ENCODE data around the gene MACROD2.

MACROD2 gene

DNA sequence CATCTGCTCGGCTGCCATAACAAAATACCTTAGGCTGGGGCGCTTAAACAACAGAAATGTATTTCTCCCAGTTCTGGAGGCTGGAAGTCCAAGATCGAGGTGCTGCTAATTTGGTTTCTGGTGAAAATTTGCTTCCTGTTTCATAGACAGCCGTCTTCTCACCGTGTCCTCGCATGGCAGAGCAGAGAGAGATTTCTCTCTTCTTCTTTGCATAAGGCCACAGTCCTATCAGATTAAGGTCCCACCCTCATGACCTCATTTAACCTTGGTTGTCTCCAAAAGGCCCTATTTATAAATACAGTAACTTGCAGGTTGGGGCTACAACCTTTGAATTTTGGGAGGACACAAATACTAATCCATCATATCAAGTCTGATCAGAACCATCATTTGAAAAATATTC is 2033.6 kb downstream of the MACROD2 start:
- DNase-seq, result no peak

DNA sequence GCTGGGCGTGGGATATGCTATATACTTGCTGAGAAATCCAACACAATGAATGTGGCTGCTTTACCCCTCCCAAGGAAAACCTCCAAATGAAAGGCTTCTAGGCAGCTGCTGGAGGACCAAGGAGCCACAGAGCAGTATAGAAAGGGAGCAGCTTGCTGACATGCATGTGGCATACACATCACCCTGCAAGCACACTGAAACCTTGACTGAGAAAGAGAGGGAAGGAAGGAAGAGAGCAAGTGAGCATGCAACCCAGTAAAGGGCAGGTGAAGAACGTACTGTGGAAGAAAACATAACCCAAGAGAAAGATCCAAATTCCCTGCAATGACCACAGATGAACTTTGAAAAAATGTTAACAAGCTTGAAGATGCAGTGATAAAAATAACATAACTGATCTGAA is 2034.9 kb downstream of the MACROD2 start:
- no peak for DNase-seq

DNA sequence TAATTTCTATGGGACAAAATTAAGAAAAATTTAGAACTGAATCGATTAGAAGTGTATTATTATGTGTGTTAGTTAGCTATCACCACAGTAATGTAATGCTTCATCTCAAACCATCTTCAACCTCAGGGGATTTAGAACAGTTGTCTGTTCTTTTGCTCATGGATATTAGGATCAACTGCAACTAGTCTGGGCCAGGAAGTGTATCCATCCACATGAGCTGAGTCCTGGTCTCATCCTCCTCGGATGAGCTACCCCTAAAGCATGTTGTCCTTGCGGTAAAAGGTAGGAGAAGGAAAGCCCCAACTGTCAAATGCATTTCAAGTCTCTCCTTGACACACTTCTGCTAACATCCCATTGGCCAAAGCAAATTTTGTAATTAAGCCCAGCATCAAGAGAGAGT is 2040.3 kb downstream of the MACROD2 start:
- no peak for DNase-seq

DNA sequence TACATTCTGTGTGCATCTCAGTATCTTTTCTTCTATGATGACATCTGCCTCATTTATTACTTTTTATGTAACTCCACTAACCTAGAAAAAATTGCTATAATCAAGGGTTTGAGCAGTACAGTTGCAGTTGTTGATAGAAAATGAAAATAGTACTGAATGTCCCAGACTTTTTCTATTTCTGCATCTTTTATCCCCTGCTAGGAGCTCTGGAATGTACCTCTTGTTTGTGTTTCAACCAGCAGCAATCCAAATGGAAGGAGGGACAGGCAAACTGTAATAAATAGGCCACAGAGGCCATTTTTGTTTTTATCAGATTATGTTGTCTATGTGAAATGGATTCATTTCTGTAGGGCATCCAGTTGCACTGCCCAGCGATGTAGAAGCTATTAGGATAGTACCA is 2041.0 kb downstream of the MACROD2 start:
- DNase-seq, result no peak

DNA sequence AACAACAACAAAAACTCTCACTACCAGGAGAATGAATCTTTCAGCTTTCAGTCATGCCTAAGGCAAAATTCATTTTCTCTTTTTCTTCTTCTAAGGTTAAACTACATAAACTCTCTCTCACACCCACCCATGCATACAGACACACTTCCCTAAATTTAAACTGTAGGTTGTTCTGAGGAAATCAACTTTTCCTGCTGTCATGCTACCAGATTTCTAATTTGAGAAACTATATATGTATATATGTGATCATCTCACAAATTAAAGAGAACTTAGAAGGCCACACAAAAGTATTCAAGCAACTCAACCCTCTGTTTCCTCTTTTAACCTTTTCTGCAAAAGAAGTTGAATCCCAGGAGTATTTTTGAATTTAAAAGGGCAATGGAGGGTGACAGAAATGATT is 2045.4 kb downstream of the MACROD2 start:
- no peak for DNase-seq

DNA sequence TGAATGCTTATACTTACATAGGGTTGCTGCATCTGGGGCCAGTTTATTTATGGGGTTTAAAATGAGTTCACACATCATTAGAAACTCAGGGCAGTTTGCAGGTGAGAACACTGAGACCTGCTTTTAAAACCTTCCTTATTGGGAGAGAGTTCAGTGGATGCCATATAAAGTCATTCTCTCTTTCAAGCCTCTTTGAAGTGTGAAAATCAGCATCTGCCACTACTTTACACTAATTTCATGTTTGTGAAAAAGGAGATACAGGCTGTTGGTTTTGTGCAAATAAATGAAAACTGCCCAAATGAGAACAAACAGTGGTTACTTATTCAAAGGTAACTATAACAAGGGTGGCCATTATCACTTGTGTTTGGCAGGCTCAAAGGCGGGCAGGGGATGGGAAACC is 2047.4 kb downstream of the MACROD2 start:
- no peak for DNase-seq

DNA sequence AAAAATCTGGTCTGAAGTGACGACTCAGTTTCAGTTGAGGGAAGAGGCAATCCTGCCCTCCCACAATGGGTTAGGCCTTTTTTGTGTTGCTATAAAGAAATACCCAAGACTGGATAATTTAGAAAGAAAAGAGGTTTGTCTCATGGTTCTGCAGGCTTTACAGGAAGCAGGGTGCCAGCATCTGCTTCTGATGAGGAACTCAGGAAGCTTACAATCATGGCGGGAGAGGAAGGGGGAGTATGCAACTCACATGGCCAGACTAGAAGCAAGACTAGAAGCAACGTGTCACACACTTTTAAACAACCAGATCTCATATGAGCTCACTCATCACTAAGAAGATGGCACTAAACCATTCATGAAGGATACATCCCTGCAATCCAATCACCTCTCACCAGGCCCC is 2048.6 kb downstream of the MACROD2 start:
- no peak for DNase-seq

DNA sequence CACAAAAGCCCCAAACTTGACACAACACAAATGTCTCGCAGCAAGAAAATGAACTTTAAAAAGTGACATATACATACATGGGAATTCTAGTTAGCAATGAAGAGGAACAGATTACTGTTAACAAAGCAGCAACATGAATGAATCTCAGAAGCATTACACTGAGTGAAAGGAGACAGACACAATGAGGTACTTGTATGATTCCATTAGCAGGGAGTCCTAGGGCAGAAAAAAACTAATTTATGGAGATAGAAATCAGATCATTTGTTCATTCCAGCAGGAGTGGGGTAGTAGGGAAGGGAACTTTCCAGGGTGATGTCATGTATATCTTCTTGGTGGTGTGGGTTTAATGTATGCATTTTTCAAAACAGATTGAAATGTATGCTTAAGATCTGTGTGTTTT is 2053.6 kb downstream of the MACROD2 start:
- no peak for DNase-seq

DNA sequence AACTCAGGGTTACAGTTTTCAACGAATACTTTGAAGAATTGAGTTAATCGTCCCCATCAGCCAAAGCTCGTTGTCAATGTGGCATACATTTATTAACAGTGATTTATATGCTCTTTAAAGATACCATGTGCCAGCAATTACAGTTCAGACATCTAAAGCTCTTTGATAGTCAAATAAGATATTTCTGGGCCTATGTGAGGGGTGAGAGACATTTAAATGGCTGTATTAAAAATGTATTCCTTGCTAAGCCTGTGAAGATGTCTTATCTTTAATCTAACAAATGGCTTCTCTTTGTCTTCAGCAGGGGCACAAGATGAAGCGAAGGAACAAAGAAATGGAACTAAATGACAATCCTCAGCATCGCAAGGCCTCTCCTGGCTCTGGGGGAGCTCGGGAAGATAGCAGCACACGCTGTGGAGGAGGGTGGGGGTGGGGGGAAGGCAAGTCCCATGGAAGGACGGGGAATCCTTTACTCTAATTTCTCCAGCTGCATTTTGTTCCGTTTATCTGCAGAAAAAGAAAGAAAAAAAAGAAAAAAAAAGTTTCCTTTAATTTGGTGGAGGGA is 2054.3 kb downstream of the MACROD2 start:
- no peak for DNase-seq

DNA sequence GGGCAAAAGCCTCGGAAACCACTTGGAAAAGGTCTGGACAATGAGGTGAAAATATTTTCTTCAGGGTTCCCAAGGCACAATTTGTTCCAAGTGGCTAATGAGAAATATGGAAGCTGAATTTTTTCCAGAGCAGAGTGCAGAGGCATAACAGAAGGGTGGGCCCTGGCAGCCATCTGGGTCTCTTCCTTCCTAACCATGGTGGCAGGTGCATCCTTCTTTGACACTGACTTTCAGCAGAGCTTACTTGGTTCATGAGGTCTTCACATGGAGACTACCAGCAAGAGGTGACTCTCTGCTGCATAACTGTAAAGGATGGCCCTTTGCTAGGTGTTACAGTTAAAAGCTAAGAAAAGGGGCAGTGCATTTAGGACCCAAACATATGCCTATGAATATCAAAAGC is 2055.1 kb downstream of the MACROD2 start:
- DNase-seq, result no peak

DNA sequence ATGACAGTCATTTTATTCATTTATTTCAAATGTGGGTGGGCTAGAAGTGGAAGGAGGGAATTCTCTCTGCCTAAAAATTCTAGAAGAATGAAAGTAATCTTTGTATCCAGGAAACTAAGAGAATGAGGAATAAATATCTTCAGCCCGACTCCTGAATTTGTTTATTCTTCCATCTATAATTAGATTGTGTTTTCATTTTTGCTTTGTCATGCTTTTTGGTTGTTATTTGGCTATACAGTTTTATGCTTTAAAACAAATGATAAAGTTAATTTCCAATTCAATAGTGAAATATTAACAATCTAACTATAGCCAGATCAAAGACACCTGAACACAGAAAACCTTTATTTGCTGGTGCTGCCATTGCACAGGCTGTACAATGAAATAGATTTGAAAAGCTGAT is 2056.7 kb downstream of the MACROD2 start:
- DNase-seq, result no peak

DNA sequence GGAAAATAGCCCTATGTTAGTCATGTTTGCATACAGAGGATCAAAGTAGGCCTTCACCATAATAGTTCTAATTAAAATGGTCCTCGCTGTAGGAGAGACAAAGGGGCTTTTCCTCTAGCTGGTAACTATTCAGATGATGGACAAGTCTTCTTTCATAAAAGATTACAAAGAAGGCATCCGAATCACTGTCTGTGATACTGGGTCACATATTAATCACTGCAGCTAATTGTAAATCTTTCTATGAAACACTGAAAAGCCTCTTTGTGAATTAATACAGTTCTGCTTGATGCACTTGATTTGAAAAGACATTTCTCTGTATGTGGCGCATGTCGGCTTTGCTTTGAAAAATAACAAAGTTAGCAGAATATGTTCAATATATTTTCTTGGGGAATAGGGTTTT is 2057.1 kb downstream of the MACROD2 start:
- no peak for DNase-seq

DNA sequence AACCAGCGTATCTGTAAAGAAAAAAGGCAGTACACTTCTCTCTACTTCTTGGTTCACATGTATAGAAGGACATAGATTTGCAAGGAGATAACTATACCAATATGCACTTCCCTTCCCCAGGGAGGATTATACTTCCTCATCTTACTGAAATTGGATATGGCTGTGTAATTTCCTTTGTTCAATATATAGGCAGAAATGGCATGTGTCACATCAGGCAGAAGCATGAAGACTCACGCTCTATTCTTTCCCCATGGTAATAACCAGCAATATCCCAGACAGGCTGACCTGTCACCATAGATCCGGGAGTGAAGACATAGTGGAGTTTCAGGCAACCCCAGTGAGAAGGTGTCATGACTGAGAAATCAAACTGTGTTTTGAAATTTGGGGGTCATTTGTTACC is 2059.7 kb downstream of the MACROD2 start:
- DNase-seq, result no peak

DNA sequence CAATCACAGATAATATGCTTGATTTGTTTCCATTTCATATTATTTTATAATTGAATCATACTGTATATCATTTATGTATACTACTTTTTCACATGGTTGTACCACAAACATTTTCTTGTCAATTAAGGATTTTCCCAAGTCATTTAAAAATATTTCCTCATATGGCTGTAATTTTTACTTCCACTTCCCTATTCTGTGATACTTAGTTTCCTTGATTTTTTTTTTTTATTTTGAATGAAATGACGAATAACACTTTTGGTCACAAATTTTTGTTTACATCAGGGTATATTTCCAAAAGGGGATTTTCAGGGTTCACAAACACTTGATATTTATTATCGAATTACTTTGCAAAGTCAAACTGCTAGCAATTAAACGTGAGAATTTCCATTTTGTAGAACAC is 2062.3 kb downstream of the MACROD2 start:
- no peak for DNase-seq

DNA sequence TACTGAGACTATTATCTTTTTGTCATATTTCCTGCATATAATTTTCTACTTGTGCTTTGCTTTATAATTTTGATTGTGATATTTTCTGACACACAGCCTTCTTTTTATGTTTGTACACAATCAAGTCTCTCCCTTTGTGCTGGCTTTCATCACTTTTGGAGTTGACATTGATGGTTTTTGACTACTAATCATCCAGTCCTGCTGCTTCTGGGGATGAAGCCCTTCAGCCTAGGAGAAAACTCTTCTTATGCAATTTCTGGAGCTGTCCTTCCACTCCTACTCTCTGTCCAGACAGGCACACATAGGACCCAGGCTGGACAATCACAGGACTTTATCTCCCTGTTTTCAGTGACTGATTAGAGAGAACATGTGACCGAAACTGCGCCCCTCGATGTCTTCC is 2063.0 kb downstream of the MACROD2 start:
- DNase-seq, result no peak

DNA sequence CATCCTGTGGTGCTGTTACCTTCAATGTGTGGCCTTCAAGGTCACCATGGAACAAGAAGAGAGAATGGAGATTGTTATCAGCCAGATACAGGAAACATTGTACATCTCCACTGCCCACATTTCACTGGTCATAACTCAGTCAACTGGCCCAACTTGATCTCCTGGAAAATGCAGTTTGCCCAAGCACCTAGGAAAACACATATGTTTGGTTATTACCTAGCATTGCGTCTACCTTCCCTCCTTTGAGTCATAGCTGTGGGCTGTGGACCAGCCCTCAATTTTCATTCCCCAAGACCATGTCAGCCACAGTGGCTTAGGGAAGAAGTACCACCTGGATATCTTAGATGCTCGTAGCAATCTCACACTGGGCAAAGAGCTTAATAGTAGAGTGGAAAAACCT is 2064.5 kb downstream of the MACROD2 start:
- DNase-seq, result no peak

DNA sequence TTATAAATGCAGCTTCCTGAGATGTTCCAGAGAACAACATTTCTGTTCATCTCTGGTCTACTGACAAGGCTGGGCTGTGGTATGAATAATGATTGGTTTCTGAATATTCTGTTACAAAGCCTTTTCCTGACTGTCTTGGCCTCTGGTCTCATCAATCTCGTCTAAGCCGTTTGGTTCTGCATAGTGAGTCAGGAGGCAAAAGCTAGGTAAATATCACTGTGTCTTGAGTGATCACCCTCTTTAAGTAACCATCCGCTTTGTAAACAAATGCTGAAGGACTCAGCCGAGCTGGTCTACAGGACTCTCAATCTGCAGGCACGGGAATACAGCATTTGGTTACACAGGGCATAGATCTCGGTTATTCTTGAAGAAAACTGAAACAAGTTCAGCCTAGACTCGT is 2066.0 kb downstream of the MACROD2 start:
- DNase-seq, result no peak

DNA sequence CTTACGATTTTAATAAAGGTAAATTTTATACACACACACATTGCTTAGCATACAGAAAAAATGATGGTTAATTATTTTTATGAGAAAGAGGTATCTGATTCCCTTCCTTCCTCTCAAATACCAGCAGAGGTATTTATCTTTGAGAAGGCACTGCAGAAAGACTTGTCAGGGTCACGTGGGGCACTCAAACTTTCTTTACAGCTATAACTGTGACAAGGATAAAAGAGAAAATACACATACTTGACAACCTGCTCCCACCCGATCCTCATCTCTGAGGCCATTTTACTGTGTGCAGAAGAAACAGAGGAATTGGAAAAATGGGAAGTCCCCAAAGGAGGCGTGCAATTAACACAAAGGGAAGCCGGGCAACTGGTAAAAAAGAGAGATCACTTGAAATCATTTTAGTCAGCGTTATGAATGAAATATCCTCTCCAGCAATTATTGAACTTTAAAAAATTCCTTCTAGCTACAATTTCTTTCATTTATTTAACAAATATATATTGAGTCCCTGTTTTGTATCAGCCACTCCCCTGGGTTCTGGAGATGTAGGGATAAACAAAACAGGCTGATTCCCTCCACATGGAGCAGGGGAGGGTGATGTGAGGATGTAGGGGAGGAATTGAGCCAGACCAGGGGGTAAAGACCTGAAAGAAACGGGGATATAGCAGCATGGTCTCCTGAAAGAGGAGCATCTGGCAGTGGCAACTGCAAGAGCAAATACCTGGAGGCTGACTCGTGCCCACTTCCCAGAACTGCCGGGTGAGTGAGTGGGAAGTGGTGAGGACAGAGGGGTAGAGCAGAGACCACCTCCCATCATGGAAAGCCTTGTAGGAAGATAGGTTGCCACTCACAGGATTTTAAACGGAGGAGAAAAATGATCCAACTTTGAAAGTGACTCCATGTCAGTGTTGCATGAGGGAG is 2067.6 kb downstream of the MACROD2 start:
- no peak for DNase-seq

DNA sequence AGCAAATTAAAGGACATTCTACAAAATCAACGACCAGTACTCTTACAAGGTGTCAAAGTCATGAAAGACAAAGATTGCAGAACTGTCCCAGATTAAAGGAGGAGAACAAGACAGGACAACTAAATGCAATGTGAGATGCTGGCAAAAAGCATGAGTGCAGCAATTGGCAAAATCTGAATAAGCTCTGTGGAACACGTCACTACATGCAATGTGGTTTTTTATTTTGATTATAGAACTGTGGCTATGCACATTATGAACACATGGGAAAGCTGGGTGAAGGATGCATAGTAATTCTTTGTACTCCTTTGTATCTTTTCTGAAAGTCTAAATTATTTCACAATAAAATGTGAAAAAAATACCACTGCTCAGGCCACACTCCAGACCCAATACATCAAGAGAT is 2068.6 kb downstream of the MACROD2 start:
- DNase-seq, result no peak

DNA sequence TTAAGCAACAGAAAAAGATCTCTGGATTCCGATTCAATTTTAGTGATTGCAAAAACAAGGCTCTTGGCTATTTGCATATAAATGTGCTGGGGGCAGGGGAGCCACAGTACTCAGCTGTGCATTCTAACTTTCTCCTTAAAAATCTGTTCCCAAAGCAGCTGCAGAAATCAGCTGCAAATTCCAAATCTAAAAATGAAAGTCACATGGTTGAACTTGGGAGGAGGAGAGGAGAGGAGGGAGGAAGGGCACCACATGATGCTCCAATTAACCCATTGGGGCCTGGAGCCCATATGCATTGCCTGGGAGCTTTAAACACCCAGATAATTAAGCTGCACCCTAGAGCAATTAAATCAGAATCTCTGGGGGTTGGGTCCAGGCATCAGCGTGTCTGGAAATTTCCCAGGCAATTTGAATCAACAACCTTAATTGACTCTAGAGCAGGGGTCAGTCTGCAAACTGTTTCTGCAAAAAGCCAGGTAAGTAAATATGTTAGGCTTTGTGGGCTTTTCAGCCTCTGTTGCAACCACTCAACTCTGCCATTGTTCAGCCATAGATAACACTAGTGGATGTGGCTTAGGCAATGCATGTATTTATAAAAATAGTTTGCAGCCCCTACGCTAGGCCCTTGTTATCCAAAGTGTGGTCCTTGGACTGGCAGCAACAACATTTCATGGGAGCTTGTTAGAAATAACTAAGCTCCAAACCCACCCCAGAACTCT is 2069.8 kb downstream of the MACROD2 start:
- no peak for DNase-seq

DNA sequence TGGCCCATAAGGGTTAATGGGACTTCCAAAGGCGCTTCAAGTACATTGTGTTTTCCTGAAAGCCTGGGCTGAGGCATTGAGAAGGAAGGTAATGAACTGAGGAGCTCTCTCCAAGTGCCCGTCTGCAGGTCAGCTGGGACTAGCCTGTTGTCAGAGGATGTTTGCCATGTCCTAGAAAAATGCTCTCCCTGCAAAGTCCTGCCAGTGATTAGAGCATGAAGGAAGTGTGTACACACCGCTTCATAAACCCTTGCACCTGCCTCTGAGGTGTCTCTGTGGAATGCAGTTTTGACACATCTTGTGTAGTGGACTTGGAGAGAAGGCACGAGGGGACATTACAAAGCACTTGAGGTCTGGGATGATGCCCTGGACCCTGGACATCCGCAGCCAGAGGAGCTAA is 2071.3 kb downstream of the MACROD2 start:
- DNase-seq, result no peak

DNA sequence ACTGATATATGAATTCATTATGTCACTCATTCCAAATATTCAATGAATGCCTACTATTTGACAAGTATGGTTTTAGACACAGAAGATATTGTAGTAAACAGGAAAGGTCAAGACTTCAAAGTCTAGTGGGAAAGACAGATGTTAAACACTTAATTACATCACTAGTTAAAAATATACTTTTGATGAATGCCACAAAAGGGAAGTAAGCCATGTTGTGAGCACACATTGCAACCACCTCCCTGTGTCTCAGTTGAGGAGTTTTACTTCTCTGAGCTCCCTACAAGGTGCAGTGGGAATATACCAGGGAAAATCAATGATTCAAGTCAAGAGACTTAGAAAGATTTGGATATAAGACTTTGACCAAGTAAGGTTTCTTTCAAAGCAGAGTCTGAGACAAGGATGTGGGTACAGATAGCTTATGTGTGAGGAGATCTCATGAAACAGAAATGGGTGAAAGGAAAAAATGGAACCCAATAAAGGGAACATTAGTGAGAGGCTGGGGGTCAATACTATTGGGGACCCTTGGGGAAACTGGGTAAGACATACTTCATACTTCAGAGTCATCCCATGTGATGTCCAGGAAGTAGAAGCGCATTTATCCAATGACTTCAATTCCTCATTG is 2074.2 kb downstream of the MACROD2 start:
- DNase-seq, result no peak

DNA sequence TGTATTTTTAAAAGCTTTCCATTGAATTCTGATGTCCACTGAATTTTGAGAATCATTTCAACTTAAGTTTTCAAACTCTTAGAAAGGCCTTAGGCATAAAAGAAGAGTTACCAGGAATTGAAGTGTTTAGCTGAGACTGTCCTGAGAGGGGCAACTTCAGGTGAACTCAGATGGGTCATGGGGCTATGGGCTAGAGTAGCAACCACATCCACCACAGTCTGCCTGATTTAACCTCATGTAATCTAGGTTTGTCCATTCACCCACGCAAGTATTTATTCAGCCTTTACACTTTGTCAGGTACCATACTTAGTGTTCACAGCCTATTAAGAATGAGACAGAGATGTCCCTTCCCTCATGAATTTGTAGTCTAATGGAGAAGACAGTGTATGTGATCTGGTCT is 2076.9 kb downstream of the MACROD2 start:
- DNase-seq, result no peak
